Measurements from ENCODE around the gene NTSR1. TPM values are rescaled to one million over a fixed set of nuclear protein-coding genes. Genes with fewer than 3 reads are reported as not detected.

NTSR1 gene
- total RNA-seq, 3 donors from 2014 or later (not counting 1 experiment from before 2014, with no cell fraction given), result 0.11 to 0.45 TPM; not detected in 1

DNA sequence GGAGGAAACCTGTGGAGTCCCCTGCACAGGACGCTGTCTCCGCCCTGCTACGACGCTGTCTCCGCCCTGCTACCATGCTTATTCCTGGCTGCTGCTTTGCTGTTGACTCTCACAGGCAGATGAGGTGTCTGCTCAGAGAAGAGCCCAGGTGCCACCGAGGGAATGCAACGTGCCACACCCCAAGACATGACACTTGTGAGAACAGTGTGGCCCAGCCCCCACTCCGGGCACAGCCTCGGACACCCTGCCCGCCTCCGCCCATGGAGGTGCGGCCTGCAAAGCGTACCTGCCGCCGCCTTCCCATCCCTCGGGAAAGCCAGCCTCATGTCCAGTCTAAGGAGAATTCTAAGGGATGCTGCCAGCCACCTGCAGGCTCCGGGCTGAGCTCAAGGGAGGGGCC lies 72.1 kb downstream of the NTSR1 start:
- WGBS (ENCODE audit: insufficient coverage), result 90% methylated on average over 17 of the region's 17 CpGs
- H3K4me1 Mint-ChIP-seq, result peaks cover 8 to 22% of the 10 kb centered on the region in 2 donors
- DNase-seq, result no peak
- H3K9me3 Mint-ChIP-seq, result no peaks in the 10 kb centered on the region
- H3K27ac Mint-ChIP-seq, result no peak overlapping the region
- ATAC-seq, result no peak
- Histone ChIP-seq H3K4me3 (ENCODE audit: low read length) (no peak overlapping the region), H3K27ac (ENCODE audit: low read length) (no peak overlapping the region), H3K9me3 (ENCODE audit: control insufficient read depth, insufficient read depth, low read length) (no peaks in the 10 kb centered on the region), H3K4me1 (ENCODE audit: control insufficient read depth, insufficient read depth, low read length) (peaks cover 21% of the 10 kb centered on the region), H3K36me3 (ENCODE audit: control insufficient read depth, insufficient read depth, low read length) (no peaks in the 10 kb centered on the region), H3K27me3 (ENCODE audit: control insufficient read depth, insufficient read depth, low read length) (no peaks in the 10 kb centered on the region)
- H3K27me3 Mint-ChIP-seq (ENCODE audit: low read depth in 2 of 2), result no peaks in the 10 kb centered on the region
- no peaks in the 10 kb centered on the region for H3K36me3 Mint-ChIP-seq
- intact Hi-C loops (cut with micrococcal nuclease), result no loop called here
- TF ChIP-seq, protein P1, sequence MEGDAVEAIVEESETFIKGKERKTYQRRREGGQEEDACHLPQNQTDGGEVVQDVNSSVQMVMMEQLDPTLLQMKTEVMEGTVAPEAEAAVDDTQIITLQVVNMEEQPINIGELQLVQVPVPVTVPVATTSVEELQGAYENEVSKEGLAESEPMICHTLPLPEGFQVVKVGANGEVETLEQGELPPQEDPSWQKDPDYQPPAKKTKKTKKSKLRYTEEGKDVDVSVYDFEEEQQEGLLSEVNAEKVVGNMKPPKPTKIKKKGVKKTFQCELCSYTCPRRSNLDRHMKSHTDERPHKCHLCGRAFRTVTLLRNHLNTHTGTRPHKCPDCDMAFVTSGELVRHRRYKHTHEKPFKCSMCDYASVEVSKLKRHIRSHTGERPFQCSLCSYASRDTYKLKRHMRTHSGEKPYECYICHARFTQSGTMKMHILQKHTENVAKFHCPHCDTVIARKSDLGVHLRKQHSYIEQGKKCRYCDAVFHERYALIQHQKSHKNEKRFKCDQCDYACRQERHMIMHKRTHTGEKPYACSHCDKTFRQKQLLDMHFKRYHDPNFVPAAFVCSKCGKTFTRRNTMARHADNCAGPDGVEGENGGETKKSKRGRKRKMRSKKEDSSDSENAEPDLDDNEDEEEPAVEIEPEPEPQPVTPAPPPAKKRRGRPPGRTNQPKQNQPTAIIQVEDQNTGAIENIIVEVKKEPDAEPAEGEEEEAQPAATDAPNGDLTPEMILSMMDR (IDR thresholded peaks at IDR 0.05), result no peak
- H3K4me3 Mint-ChIP-seq, result no peak overlapping the region

DNA sequence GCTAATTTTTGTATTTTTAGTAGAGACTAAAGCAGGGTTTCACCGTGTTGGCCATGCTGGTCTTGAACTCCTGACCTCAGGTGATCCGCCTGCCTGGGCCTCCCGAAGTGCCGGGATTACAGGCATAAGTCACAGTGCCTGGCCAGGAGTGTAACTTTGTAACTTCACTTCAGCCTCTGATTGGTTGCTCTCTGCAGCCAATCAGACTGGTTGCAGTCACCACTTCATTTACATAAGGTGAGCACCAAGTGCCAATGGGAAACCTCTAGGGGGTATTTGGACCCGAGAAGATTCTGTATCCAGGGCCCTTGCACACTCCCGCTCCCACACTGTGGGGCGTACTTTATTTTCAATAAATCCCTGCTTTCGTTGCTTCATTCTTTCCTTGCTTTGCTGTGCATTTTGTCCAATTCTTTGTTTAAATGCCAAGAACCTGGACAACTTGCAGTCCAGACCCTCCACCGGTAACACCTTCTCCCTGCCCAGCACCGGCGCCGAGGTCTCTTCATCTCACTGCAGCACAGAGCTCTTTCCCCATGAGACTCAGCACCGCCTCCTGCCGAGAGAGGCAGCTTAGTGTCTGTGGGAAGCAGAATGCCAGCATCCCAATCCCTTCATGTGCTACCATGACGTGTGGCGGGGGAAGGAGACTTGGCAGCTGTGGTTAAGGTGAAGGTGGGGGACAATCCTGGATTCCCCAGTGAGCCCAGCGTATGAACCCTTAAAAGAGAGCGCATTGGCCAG lies 73.7 kb downstream of the NTSR1 start:
- intact Hi-C loops (cut with micrococcal nuclease), result no loop called here
- no peaks in the 10 kb centered on the region for H3K27me3 ChIP-seq (ENCODE audit: control insufficient read depth, insufficient read depth, low read length)
- 90% methylated on average over 18 of the region's 18 CpGs for WGBS (ENCODE audit: insufficient coverage)
- H3K4me3 ChIP-seq (ENCODE audit: low read length), result no peak overlapping the region
- no peaks in the 10 kb centered on the region for H3K9me3 ChIP-seq (ENCODE audit: control insufficient read depth, insufficient read depth, low read length)
- no peak for DNase-seq
- TF ChIP-seq, protein P1 (IDR thresholded peaks at IDR 0.05), result no peak
- no peaks in the 10 kb centered on the region for H3K9me3 Mint-ChIP-seq
- no peak overlapping the region for H3K4me3 Mint-ChIP-seq
- H3K27ac ChIP-seq (ENCODE audit: low read length), result no peak overlapping the region
- peaks cover 6% of the 10 kb centered on the region for H3K4me1 ChIP-seq (ENCODE audit: control insufficient read depth, insufficient read depth, low read length)
- H3K27me3 Mint-ChIP-seq (ENCODE audit: low read depth in 2 of 2), result no peaks in the 10 kb centered on the region
- H3K4me1 Mint-ChIP-seq, result peaks cover 0 to 6% of the 10 kb centered on the region in 2 donors
- no peak for ATAC-seq
- H3K27ac Mint-ChIP-seq, result no peak overlapping the region
- H3K36me3 Mint-ChIP-seq, result no peaks in the 10 kb centered on the region
- no peaks in the 10 kb centered on the region for H3K36me3 ChIP-seq (ENCODE audit: control insufficient read depth, insufficient read depth, low read length)

DNA sequence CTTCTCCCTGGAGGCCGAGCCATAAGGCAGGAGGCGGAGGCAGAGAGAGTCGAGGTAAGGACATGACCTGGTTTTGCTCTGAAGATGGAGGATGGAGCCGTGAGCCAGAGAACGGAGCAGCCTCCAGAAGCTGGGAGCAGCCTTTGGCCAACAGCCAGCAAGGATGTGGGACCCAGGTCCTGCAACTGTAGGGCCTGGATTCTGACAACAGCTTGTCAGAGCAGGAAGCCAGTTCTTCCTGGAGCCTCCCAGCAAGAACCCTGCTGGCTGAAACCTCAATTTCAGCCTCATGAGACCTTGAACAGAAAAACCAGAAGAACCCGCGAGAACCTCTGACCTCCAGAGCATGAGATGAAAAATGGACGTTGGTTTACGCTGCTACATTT lies 74.2 kb downstream of the NTSR1 start:
- Mint-ChIP-seq H3K27ac (no peak overlapping the region), H3K27me3 (ENCODE audit: low read depth in 2 of 2) (no peaks in the 10 kb centered on the region), H3K9me3 (no peaks in the 10 kb centered on the region), H3K36me3 (no peaks in the 10 kb centered on the region), H3K4me1 (peaks cover 0 to 3% of the 10 kb centered on the region in 2 donors), H3K4me3 (no peak overlapping the region)
- 53% methylated on average over 9 of the region's 9 CpGs for WGBS (ENCODE audit: insufficient coverage)
- intact Hi-C loops (cut with micrococcal nuclease), result no loop called here
- DNase-seq, result no peak
- Histone ChIP-seq H3K27me3 (ENCODE audit: control insufficient read depth, insufficient read depth, low read length) (no peaks in the 10 kb centered on the region), H3K4me1 (ENCODE audit: control insufficient read depth, insufficient read depth, low read length) (peaks cover under 1% of the 10 kb centered on the region), H3K27ac (ENCODE audit: low read length) (no peak overlapping the region), H3K4me3 (ENCODE audit: low read length) (no peak overlapping the region), H3K36me3 (ENCODE audit: control insufficient read depth, insufficient read depth, low read length) (no peaks in the 10 kb centered on the region), H3K9me3 (ENCODE audit: control insufficient read depth, insufficient read depth, low read length) (no peaks in the 10 kb centered on the region)
- TF ChIP-seq, protein P1 (IDR thresholded peaks at IDR 0.05), result no peak
- ATAC-seq, result no peak

DNA sequence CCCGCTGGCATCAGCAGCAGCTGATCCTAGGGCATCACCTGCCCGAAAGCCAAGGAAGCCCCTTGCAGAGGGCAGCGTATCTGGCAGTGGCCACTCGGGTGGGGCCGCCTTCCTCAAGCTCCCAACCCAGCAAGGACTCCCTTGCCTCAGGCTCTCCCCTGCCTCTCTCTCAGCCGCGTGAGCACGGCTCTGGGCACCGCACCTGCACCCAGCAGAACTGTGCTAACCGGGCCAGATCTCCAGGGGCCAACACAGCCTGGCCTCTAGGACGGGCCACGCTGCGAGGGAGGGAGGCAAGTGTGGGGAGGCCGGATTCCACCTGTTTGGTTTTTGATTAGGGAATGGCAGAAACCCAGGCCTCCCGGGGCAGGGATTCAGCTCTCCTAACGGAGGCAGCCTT lies 75.9 kb downstream of the NTSR1 start:
- Mint-ChIP-seq H3K27me3 (ENCODE audit: low read depth in 2 of 2) (no peaks in the 10 kb centered on the region), H3K27ac (no peak overlapping the region), H3K9me3 (no peaks in the 10 kb centered on the region), H3K4me1 (no peaks in the 10 kb centered on the region), H3K36me3 (no peaks in the 10 kb centered on the region), H3K4me3 (no peak overlapping the region)
- Histone ChIP-seq H3K9me3 (ENCODE audit: control insufficient read depth, insufficient read depth, low read length) (no peaks in the 10 kb centered on the region), H3K27ac (ENCODE audit: low read length) (no peak overlapping the region), H3K27me3 (ENCODE audit: control insufficient read depth, insufficient read depth, low read length) (no peaks in the 10 kb centered on the region), H3K36me3 (ENCODE audit: control insufficient read depth, insufficient read depth, low read length) (no peaks in the 10 kb centered on the region), H3K4me3 (ENCODE audit: low read length) (no peak overlapping the region), H3K4me1 (ENCODE audit: control insufficient read depth, insufficient read depth, low read length) (no peaks in the 10 kb centered on the region)
- DNase-seq (no peak), ATAC-seq (no peak)
- WGBS (ENCODE audit: insufficient coverage), result 96% methylated on average over 16 of the region's 16 CpGs
- TF ChIP-seq, protein P1 (IDR thresholded peaks at IDR 0.05), result no peak
- intact Hi-C loops (cut with micrococcal nuclease), result no loop called here

All from natural killer cell (primary cell).